ENCODE results near the gene QRFP. TPM values are rescaled to one million over a fixed set of nuclear protein-coding genes. Genes with fewer than 3 reads are reported as not detected.

The QRFP gene
- total RNA-seq, 1 donor from 2014 or later: not detected

DNA sequence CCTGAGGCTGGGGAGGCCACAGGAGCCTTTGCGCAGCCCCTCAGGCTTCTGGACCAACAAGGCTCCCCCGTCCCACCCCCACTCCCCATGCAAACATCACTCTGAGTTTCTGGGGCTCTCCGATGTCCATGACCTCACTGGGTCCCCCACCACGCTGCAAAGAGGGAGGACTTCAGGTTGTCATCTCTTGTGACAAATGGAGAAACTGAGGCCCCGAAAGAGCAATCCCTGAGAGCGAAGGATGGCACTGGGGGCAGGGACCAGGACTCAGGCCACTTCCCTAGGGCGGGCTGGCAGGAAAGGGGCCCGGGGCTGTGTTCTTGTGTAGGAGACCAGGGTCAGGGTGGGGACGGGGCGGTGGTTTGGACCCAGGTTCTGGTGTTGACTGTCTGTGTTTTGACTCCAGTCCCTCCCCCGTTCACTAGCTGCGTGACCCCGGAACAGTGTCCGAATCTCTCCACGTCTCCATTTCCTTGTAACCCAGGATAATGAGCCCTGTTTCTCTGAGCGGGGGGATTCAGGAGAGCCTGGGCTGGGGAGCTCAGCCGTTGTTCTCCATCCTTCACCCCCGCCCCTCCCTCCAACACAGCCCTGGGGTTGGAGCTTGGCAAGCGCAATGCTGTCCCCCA lies 28.6 kb upstream of the QRFP start:
- DNase-seq (ENCODE audit: low read depth) (no peak), FAIRE-seq (no peak)
- H3K36me3 ChIP-seq (ENCODE audit: control insufficient read depth, insufficient read depth, low read length): no peaks in the 10 kb centered on the region
- no peak overlapping the region for H3K4me3 ChIP-seq (ENCODE audit: low read depth, low read length)
- TF ChIP-seq, protein P1, sequence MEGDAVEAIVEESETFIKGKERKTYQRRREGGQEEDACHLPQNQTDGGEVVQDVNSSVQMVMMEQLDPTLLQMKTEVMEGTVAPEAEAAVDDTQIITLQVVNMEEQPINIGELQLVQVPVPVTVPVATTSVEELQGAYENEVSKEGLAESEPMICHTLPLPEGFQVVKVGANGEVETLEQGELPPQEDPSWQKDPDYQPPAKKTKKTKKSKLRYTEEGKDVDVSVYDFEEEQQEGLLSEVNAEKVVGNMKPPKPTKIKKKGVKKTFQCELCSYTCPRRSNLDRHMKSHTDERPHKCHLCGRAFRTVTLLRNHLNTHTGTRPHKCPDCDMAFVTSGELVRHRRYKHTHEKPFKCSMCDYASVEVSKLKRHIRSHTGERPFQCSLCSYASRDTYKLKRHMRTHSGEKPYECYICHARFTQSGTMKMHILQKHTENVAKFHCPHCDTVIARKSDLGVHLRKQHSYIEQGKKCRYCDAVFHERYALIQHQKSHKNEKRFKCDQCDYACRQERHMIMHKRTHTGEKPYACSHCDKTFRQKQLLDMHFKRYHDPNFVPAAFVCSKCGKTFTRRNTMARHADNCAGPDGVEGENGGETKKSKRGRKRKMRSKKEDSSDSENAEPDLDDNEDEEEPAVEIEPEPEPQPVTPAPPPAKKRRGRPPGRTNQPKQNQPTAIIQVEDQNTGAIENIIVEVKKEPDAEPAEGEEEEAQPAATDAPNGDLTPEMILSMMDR (IDR thresholded peaks at IDR 0.05; ENCODE audit: insufficient read depth, low read length, severe bottlenecking): no peak
- H3K27me3 ChIP-seq (ENCODE audit: control insufficient read depth, insufficient read depth, low read length): peaks cover 16% of the 10 kb centered on the region

DNA sequence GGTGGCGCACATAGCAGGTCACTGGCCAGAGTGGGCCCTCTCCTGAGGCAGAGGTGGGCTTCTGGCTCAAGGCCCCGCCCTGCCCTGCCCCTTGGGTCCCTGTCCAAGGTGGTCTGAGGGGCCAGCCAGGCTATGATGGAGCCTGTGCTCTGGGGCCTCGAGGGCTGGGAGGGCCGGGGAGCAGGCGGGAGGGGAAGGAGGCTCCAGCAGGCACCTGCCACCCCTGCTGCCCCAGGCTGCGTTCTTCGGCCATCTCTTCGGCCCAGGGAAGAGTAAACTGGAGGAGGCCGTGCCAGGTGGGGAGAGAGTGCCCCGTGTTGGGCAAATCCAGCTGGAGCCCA lies 27.8 kb upstream of the QRFP start:
- Histone ChIP-seq H3K36me3 (ENCODE audit: control insufficient read depth, insufficient read depth, low read length) (no peaks in the 10 kb centered on the region), H3K4me3 (ENCODE audit: low read depth, low read length) (no peak overlapping the region), H3K27me3 (ENCODE audit: control insufficient read depth, insufficient read depth, low read length) (peaks cover 17% of the 10 kb centered on the region)
- FAIRE-seq (no peak), DNase-seq (ENCODE audit: low read depth) (no peak)
- TF ChIP-seq, protein P1 (IDR thresholded peaks at IDR 0.05; ENCODE audit: insufficient read depth, low read length, severe bottlenecking): no peak

DNA sequence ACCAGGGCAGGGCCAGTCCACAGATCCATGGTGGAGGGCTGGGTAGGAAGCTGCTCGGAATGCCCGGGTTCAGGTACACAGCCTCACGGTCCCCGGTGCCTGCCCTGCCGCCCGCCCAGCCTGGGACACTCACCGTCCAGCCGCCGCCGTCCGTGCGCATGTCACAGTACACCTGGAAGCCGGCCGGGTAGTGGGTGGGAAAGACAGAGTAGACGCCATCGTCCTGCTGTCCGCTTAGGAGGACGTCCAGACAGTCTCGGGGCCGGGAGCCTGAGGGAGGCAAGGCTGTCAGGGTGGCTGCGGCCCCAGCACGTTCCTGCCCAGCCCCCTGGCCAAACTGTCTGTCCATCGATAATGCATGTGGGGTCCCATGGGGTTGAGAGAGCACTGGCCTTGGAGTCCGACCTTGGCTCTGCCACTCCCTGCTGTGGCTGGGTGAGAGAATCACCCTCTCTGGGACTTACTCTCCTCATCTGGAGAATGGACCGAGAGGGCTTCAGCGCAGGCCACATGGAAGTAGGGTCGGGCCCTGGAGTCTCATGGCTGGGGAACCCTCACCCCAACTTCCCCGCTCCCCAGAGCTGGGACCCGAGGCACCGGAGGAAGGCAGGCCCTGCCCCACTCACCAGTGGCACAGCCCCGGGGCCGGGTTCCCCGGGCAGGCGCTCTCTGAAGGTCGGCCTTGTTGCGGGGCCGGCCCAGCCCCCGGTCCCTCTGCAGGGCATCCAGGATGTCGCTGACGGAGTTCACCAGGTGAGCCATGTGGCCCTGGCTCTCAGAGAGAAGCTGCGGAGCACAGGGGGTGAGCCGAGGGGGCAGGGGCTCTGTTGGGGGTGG lies 27.2 kb upstream of the QRFP start:
- FAIRE-seq (no peak), DNase-seq (ENCODE audit: low read depth) (no peak)
- Histone ChIP-seq H3K36me3 (ENCODE audit: control insufficient read depth, insufficient read depth, low read length) (no peaks in the 10 kb centered on the region), H3K27me3 (ENCODE audit: control insufficient read depth, insufficient read depth, low read length) (peaks cover 18% of the 10 kb centered on the region), H3K4me3 (ENCODE audit: low read depth, low read length) (no peak overlapping the region)
- TF ChIP-seq, protein P1 (IDR thresholded peaks at IDR 0.05; ENCODE audit: insufficient read depth, low read length, severe bottlenecking): no peak

DNA sequence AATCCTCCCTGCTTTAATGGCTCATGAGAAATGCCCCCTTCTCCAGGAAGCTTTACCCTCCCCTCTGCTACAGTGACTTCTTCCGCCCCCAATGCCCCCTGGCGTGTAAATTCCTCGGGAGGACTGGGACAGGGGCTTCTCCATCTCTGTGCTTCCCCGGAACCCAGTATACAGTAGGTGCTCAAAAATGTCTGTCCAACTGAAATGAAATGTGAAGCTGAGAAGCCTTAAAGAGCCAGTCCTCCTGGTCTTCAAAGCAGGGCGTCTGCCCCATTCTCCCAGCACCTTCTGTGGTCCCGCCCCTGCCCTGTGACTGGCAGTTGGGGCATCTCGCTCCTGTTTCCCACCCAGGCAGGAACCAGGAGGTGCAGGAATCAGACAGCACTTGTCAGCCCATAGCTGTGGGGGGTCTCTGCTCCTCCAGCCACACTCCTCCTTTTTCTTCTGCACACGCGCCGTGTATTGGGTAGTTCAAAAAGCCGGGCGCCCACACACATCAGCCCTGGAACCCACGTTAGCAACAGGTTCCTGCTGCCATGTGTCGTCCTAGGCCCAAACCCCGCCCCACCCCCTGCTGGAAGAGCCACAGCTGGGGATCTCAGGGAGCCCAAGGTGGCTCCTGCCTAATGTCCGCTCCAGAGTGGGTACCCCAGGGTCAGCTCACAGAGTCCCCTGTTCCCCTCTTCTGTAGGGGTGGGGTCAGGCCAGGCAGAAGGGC lies 26.4 kb upstream of the QRFP start:
- peaks cover 21% of the 10 kb centered on the region for H3K27me3 ChIP-seq (ENCODE audit: control insufficient read depth, insufficient read depth, low read length)
- FAIRE-seq (no peak), DNase-seq (ENCODE audit: low read depth) (no peak)
- H3K4me3 ChIP-seq (ENCODE audit: low read depth, low read length): no peak overlapping the region
- no peaks in the 10 kb centered on the region for H3K36me3 ChIP-seq (ENCODE audit: control insufficient read depth, insufficient read depth, low read length)
- TF ChIP-seq, protein P1 (IDR thresholded peaks at IDR 0.05; ENCODE audit: insufficient read depth, low read length, severe bottlenecking): no peak

DNA sequence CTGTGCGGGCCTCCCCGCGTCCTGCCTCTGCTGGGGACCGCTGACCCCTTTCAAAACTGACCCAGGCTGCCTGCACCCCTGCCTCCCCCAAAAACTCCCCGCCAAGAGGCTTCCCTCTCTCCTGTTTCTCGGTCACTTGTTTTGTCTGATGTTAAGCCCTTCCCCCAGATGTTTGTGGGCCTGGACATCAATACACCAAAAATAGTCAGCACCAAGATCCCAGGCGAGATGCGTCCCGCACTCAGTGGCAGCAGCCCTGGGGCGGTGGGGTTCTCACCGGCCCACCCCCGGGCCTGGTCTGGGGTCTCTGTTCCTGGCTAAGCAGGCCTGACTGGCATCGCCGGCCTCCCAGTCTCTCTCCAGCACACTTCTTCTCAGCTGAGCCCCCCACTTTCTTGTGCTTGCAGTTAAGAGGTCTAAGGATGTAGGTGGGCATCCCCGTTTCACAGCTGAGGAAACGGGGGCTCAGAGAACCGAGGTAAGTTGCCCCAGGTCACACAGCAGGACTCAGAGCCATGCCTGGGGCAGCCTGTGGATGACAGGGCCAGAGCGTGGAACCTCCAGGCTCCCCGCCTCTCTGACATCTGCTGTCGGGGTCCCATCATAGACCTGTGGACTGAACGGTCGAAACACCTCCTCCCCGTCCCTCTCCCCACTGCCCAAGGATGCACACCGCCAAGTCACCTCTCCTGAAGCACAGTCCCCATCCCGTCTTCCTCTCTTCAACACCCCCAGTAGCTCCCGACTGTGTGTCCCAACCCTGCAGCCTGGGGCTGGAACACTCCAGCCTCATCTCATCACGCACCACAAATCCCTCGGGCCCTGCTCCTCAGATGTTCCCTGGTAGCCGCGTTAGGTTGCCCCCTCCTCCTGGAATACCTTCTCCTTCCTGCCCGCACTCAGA lies 25.6 kb upstream of the QRFP start:
- Histone ChIP-seq H3K27me3 (ENCODE audit: control insufficient read depth, insufficient read depth, low read length) (peaks cover 23% of the 10 kb centered on the region), H3K4me3 (ENCODE audit: low read depth, low read length) (no peak overlapping the region), H3K36me3 (ENCODE audit: control insufficient read depth, insufficient read depth, low read length) (no peaks in the 10 kb centered on the region)
- DNase-seq (ENCODE audit: low read depth) (no peak), FAIRE-seq (no peak)
- TF ChIP-seq, protein P1 (IDR thresholded peaks at IDR 0.05; ENCODE audit: insufficient read depth, low read length, severe bottlenecking): no peak
